Activated naive CD4-positive, alpha-beta T cell treated with anti-CD3 and anti-CD28 coated beads, Interleukin-2, amount 50 U/mL, for 72 hours (primary cell): ENCODE results near the gene ELMOD3. TPM values are rescaled to one million over a fixed set of nuclear protein-coding genes. Genes with fewer than 3 reads are reported as not detected.
"Not testable (repeated sequence)": the region's sequence is repeated elsewhere in the genome, so short reads cannot be mapped to it uniquely, and the experiment has no call there.

ENCODE experiments used
- ATAC-seq, 2 donors: fragments of 150-1000 bp; cut with Tn5 transposase; 2 replicates each; pipeline ENCODE4 v1.10.0; 2021; ENCODE audit warnings: mild to moderate bottlenecking in 2 of 2, moderate library complexity in 2 of 2
- DNase-seq, 2 donors: peaks; one replicate each; pipeline ENCODE4 v3.0.0; 2021 to 2022; ENCODE audit warnings: low spot score in 2 of 2
- H3K27ac Mint-ChIP-seq, 2 donors: one replicate each; pipeline ENCODE4 v1.8.0; 2022; ENCODE audit warnings: mild to moderate bottlenecking in 2 of 2, mixed read lengths in 2 of 2
- H3K36me3 Mint-ChIP-seq, 2 donors: one replicate each; pipeline ENCODE4 v1.8.0; 2022; ENCODE audit warnings: mixed read lengths in 2 of 2
- H3K9me3 Mint-ChIP-seq, 2 donors: one replicate each; pipeline ENCODE4 v1.8.0; 2022; ENCODE audit warnings: mixed read lengths in 2 of 2
- total RNA-seq, 2 donors: library from RNA; stranded (reverse); gene quantifications; one replicate each; pipeline ENCODE4 v1.2.3, GENCODE V29; 2022

ELMOD3 gene
- 10 to 100 TPM; 11.9 to 30.1 TPM for total RNA-seq

DNA sequence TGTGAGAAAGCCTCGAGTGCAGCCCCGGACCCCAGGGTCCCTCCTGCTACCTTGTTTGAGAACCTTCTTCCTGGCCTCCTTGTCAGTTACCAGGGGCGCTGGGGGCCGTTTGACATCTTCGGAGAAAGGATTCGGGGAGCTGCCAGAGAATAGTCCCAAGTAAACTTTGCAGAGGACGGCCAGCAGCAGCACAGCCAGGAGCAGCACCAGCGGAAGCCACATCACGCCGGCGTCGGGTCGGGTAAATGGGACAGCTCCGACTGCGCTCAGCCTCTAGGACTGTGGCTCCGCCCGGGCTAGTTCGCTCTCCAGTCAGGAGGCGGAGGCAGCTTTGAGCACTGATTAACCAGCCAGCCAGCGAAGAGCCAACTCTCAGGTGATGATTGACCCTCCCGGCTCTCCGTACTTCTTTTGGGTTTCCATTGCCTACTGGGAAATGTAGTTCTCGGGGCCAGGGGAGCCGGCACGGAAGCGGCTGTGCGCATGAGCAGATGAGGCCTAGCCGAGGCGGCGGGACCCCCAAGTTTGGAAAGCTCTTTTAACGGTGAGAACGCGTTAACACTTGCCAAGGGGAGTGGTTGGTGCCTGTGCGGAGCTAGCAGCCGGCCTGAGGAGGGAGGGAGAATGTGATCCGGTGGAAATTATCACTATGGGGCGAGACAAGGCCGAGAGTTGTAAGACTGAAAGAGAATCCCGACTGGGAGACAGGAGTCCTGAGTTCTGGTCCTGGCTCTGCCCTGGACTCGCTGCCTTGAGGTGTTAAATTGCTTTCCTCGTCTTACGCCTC lies at the start of gene ELMOD3, which contains the start of gene RETSAT:
Gene ELMOD3 (plus strand): TSS at position 484 of the 787 bp plus-strand sequence. CDS start 2,430 bp downstream, outside the sequence.
Gene RETSAT (minus strand): TSS at position 243 of the 787 bp plus-strand sequence. CDS start 21 bp downstream, at position 222.
- Mint-ChIP-seq H3K9me3 (no peaks in the 10 kb centered on the region), H3K27ac (peak within 1 kb of the TSS; percentile 97 to 100), H3K36me3 (peaks cover 19 to 25% of the 10 kb centered on the region in 2 donors)
- ATAC-seq (peak; percentile 99), DNase-seq (peak; percentile 96 to 97)

DNA sequence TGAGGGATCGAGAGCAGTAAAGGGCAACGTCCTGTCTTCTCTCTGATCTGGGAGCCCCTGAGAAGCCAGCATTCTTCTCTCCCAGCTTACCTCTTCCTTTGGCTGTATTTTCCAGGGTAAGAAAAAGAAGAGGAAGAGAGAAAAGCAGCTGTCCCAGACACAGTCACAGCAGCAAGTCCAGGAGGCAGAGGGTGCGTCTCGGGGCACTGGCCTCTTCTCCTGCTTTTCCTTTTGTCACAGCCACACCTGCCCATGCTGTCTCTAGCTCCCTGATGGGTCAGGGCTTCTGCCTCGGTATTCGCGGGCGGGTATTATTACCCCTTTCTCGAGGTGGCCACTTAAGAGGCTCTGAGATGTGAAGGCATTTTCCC lies 47.1 kb upstream of the ELMOD3 start:
- Mint-ChIP-seq H3K36me3 (no peaks in the 10 kb centered on the region), H3K9me3 (no peaks in the 10 kb centered on the region), H3K27ac (peak overlapping the region in 1 of 2 donors; percentile 72)
- DNase-seq (no peak), ATAC-seq (no peak)

DNA sequence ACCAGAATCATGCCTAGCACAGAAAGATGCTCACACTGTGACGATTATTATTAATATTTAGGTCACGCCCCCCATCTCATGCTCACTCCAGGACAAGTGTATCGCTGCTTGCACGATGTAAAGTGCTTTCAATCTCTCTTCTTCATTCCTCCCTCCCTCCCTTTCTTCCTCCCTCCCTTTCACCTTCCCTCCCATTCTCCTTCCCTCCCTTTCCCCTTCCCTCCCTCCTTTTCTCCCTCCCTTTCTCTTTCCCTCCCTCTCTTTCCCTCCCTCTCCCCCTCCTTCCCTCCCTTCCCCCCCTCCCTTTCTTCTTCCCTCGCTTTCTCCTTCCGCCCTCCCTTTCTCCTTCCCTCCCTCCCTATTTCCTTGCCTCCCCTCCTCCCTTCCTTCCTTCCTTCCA lies 46.4 kb upstream of the ELMOD3 start:
- H3K36me3 Mint-ChIP-seq, result no peaks in the 10 kb centered on the region
- DNase-seq (no peak), ATAC-seq (no peak)
- no peak overlapping the region for H3K27ac Mint-ChIP-seq
- H3K9me3 Mint-ChIP-seq, result no peaks in the 10 kb centered on the region

DNA sequence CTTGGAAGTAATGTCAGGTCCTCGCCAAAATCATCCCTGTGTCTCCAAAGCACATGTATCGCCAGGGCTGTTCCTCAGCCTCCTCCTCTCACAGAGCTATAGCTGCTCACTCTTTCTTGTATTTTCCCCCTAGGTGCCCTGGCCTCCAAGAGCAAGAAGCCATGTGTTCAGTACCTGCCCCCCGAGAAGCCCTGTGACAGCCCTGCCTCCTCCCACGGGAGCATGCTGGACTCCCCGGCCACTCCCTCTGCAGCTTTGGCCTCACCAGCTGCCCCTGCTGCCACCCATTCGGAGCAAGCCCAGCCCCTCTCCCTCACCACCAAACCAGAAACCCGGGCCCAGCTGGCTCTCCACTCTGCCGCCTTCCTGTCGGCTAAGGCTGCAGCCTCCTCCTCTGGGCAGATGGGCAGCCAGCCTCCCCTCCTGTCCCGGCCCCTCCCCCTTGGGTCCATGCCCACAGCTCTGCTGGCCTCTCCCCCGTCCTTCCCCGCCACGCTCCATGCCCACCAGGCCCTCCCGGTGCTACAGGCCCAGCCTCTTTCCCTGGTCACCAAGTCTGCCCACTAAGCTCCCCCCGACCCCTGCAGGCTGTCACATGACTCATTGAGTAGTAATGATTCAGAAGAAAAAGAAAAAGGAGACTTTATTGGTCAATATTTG lies 45.5 kb upstream of the ELMOD3 start:
- H3K9me3 Mint-ChIP-seq, result no peaks in the 10 kb centered on the region
- peak; percentile 18 to 44 for ATAC-seq
- peak overlapping the region; percentile 81 to 89 for H3K27ac Mint-ChIP-seq

DNA sequence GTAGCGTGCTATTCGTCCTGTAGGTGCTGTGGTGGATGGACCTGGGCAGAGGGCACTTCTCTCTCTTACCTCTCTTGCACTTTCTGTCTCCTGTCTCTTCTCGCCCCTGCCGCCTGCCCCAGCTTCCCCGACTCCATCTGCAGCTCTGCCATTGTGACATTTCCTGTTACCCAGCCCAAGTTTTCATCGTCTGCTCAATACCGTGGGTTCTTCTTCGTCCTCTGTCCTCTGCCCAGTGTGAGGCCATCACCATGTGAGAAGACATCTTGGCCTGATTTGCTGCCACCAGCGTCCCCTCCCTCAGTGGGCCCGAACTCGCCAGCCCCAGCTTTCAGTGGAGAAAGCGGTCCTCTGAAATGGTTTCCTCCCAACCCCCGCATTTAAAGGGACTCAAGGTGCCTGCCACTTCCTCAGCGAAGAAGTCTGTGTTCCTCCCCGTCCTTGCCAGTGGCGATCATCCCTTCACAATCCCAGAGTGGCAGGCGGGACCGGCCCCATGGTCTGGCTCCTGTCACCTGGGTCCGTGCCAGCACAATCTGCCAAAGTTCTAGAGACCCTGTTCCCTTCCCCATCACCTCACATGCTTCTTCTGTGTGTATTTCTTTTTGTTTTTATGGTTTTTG lies 44.8 kb upstream of the ELMOD3 start:
- Mint-ChIP-seq H3K27ac (peak overlapping the region; percentile 72 to 81), H3K9me3 (no peaks in the 10 kb centered on the region), H3K36me3 (peaks cover 0 to 5% of the 10 kb centered on the region in 2 donors)
- no peak for DNase-seq
- peak; percentile 20 to 33 for ATAC-seq

More for the DNA sequence above, 45.5 kb upstream of the ELMOD3 start:
- H3K36me3 Mint-ChIP-seq, result no peaks in the 10 kb centered on the region
- DNase-seq, result no peak

DNA sequence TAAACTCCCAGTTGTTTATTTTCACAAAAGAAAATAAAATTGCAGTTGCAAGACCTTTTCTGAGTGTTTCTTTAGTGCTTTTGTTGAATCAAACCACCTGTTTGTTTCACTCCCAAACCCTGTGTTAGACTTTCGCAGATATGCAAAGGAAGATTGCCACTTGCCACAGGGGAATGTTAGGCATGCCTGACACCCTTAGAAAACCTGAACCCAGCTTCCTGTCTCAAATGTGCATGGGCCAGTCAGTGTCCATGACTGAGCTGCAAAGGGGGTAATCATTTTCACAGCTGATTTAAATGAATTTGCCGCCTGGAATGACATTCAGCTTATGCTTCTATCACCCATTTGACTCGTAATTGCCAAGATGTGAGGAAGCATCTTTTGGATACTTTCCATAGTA lies 44.2 kb upstream of the ELMOD3 start:
- DNase-seq (no peak), ATAC-seq (no peak)
- no peaks in the 10 kb centered on the region for H3K9me3 Mint-ChIP-seq
- H3K27ac Mint-ChIP-seq, result peak overlapping the region; percentile 24 to 81
- peaks cover 0 to 5% of the 10 kb centered on the region in 2 donors for H3K36me3 Mint-ChIP-seq

DNA sequence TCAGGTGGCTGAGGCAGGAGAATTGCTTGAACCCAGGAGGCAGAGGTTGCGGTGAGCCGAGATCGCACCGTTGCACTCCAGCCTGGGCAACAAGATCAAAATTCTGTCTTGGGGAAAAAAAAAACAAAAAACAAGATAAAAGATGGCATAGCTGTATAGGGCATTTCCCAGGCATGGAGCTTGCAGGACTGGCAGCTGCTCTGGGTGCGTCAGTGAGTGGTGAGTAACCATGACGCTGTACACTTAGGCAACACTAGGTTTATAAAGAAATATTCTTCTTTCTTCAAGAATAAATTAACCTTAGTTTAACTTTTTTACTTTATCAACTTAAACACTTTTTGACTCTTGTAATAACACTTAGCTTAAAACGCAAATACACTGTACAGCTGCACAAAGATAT lies 42.2 kb upstream of the ELMOD3 start:
- Mint-ChIP-seq H3K27ac (no peak overlapping the region), H3K36me3 (peaks cover 9 to 14% of the 10 kb centered on the region in 2 donors), H3K9me3 (no peaks in the 10 kb centered on the region)
- no peak for DNase-seq
- no peak for ATAC-seq

DNA sequence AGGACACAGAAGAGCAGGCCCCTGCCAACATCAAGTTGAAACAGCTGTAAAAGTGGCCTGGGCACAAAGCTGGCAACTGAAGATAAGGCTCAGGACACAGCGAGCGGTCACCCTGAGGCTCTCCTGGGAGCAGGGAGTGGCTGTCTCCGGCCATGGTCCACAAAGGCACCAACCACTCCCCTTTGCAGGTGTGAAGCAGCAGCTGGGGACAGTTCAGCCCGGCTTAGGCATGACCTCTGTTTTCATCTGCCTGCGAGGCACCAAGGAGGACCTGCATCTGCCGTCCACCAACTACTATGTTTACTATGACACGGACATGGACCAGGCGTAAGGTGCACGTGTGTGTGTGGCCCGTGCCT lies 39.7 kb upstream of the ELMOD3 start:
- DNase-seq, result no peak
- Mint-ChIP-seq H3K27ac (peak overlapping the region in 1 of 2 donors; percentile 22), H3K36me3 (peaks cover 15 to 31% of the 10 kb centered on the region in 2 donors), H3K9me3 (no peaks in the 10 kb centered on the region)
- no peak for ATAC-seq

DNA sequence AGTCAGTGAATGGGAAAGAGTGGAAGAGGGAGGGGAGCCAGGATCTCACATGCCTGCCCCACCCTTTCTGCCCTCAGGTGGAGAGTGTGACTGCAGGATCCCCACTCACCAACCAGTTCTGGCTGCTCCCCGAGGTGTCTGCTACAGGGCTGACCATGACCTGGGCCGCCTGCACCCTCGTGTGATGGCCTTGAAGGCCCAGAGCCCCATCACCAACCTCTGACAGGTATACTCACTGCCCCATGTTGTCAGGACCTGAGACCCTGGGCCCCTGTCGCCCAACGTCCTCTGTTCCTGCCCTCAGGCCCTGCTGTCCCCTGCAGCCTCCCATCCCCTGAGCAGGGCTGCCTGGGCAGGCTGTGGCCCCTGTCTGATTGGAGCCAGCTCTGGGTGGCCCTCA lies 38.6 kb upstream of the ELMOD3 start:
- H3K27ac Mint-ChIP-seq, ATAC-seq, H3K9me3 Mint-ChIP-seq, DNase-seq: not testable (repeated sequence)
- H3K36me3 Mint-ChIP-seq, result peaks cover 26 to 42% of the 10 kb centered on the region in 2 donors

DNA sequence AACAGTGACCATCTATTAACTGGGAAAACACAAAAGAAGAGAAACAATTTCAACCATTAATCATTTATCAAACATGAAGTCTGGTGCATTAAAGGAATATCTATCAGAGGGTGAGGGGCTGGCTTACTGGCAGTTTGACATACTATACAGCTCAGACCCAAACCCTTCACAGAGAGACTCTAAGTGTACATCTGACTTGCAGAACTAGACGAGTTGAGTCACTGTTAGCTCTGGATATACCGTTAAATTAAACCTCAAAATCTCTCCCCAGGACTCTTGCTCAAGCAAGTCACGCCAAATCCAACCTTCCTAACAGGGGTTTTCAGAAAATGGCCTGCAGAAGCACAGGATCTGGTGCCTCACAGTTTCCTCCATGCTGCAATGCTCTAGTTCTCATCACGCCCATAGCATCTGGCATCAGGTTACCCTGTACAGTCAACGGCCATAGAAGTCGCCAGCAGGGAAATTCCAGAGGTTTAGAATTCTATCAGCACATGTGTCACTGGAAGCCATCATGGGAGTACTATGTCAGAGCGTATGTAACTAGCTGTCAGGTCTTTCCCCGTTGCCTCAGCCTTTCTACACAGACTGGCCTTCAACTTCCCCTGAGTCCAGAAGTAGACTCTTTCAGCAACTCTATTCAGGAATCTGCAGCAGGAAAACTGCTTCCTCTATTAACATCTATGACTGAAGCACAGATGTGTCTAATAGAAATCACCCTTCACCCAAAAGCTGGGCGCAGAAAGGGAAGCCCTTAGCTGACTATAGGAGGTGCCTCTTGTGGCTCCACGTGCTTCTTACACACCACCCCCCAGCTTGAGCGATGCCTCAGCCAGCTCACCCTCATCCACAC lies 36.1 kb upstream of the ELMOD3 start:
- Mint-ChIP-seq H3K27ac (peak overlapping the region; percentile 48 to 79), H3K36me3 (peaks cover 38 to 67% of the 10 kb centered on the region in 2 donors), H3K9me3 (no peaks in the 10 kb centered on the region)
- no peak for DNase-seq
- ATAC-seq, result peak; percentile 69 to 91

DNA sequence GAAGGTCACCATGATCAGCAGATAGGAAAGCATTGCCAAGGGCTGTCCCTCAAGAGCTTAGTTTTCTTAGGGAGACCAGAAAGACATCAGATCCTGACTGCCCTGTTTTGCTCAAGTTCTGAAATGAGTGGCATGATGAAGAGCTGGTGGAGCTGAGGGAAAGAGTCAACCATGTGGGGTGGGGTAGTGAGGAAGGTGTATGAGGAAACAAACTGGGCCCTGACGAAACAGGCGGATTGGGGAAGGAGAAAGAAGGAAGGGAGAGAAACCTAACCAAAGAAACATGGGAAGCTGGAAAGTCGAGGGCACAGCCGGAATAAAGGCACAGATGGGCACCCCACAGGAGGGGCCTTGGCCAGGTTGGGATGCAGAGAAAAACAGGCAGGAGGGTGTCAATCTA lies 34.8 kb upstream of the ELMOD3 start:
- H3K27ac Mint-ChIP-seq, result peak overlapping the region; percentile 23 to 48
- no peaks in the 10 kb centered on the region for H3K9me3 Mint-ChIP-seq
- peak in 1 of 2 donors; percentile 17 for ATAC-seq
- DNase-seq, result no peak
- H3K36me3 Mint-ChIP-seq, result peaks cover 48 to 75% of the 10 kb centered on the region in 2 donors

DNA sequence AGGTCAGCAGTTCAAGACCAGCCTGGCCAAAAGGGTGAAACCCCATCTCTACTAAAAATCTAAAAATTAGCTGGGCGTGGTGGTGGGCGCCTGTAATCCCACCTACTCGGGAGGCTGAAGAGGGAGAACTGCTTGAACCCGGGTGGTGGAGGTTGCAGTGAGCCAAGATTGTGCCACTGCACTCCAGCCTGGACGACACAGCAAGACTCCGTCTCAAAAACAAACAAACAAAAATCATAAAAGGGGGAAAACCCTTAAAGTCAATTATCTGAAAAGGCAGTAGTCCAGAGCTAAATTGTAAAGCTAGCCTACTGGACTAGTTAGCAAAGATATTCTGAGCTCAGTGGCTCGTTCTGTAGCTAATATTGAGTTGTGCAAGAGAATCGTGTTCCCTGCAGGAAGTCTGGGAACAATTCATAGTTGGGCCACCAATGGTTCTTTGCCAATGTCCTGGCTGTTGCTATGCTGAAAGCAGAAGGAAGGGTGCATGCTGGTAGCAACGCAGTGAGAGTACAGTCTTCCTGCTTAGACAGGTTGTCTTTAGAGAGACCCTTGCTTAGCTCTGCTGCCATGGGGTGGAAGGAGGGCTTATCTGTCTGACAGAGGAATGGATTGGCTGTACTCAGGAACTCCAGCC lies 31.1 kb upstream of the ELMOD3 start:
- Mint-ChIP-seq H3K36me3 (peaks cover 70 to 99% of the 10 kb centered on the region in 2 donors), H3K9me3 (no peaks in the 10 kb centered on the region), H3K27ac (peak overlapping the region; percentile 66 to 77)
- no peak for ATAC-seq
- DNase-seq, result no peak

DNA sequence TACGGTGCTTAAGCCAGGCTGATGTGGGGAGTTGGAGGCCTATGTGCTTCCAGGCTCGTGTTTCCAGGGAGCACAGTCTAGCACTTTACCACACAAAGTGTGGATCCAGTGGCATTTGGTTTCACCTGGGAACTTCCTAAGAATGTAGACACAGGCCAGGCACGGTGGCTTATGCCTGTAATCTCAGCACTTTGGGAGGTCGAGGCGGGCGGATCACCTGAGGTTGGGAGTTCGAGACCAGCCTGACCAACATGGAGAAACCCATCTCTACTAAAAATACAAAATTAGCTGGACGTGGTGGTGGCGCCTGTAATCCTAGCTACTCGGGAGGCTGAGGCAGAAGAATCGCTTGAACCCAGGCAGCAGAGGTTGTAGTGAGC lies 30.6 kb upstream of the ELMOD3 start:
- not testable (repeated sequence) for H3K9me3 Mint-ChIP-seq, ATAC-seq, DNase-seq
- peak overlapping the region; percentile 66 to 77 for H3K27ac Mint-ChIP-seq
- H3K36me3 Mint-ChIP-seq, result peaks cover 70 to 98% of the 10 kb centered on the region in 2 donors

DNA sequence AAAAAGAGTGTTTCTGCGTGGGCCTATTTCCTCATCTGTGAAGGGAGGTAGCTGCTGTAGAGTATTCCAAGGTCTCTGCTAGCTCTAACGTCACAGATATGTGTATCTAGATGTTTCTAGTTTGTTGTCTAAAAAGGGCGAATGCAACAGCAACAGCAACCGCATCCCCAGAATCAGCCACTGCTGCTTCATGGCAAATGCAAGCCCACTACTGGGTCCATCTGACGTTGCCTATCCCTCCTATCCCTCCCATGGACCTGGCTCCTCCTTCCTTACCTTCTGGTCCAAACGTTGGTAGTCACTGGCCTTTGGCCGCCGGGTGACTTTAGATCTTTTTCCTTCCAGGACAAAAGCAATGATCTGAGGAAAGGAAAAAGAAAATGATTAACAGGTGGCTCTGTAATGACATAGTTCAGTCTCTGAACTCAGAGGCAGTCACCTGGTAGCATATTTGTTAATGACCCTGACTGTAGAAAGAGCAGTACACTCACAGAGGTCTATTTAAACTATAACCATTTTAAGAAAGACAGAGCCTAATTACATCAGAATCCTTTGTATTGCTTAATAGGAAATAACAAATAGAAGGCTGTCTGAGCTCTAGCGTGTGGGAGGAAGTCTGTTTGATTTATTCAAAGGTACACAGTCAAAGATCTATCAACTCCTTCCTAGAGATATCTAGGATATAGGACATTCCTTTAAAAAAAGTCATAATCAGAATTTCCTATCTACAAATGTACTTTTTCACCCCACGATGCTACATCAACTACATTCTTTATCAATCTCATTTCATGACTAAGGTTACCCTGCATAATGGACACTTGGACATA lies 29.7 kb upstream of the ELMOD3 start:
- ATAC-seq, result no peak
- Mint-ChIP-seq H3K36me3 (peaks cover 64 to 89% of the 10 kb centered on the region in 2 donors), H3K9me3 (no peaks in the 10 kb centered on the region), H3K27ac (peak overlapping the region; percentile 95 to 100)
- DNase-seq, result no peak

DNA sequence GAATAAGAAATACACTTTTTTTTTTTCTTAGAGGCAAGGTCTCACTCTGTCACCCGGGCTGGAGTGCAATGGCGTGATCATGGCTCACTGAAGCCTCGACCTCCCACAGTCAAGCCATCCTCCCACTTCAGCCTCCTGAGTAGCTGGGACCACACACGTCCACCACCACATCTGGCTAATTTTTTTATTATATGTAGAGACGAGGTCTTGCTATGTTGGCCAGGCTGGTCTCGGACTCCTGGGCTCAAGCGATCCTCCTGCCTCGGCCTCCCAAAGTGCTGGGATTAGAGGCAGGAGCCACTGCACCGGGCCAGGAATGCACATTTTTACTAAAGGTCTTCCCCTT lies 29.1 kb upstream of the ELMOD3 start:
- H3K36me3 Mint-ChIP-seq, result peaks cover 58 to 84% of the 10 kb centered on the region in 2 donors
- no peak for ATAC-seq
- H3K9me3 Mint-ChIP-seq, result no peaks in the 10 kb centered on the region
- DNase-seq, result no peak
- peak overlapping the region; percentile 95 to 100 for H3K27ac Mint-ChIP-seq
